Measurements from ENCODE around the gene PTPRN2.
"Not testable (repeated sequence)": the region's sequence is repeated elsewhere in the genome, so short reads cannot be mapped to it uniquely, and the experiment has no call there.

PTPRN2 gene

DNA sequence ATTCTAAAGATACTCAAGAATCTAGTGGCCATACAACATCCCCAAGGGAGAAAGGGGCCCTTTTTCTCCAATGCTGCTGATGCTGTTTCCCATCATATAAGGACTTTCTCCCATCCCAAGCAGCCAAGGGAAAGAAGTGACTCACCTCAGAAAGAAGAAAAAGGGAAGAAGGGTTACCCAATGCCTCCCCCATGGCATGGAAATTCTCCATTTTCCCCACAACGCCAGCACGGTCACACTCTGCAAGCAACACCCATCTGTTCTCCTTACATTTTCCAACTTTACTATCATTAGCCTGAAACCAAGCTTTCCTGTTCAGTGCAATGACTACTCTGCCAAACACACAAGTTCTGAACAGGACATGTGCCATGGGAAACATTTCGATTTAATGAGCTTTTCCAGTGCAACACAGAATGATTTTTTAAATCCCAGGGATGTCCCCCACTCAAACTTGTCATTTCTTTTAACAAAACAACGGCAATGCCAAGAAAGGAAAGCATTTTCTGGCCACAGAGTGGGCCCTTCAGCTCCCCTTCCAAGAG, 67.9 kb downstream of the PTPRN2 start:
- no peak for DNase-seq (ENCODE audit: low read depth in 4 of 4, low spot score in 1 of 4)

DNA sequence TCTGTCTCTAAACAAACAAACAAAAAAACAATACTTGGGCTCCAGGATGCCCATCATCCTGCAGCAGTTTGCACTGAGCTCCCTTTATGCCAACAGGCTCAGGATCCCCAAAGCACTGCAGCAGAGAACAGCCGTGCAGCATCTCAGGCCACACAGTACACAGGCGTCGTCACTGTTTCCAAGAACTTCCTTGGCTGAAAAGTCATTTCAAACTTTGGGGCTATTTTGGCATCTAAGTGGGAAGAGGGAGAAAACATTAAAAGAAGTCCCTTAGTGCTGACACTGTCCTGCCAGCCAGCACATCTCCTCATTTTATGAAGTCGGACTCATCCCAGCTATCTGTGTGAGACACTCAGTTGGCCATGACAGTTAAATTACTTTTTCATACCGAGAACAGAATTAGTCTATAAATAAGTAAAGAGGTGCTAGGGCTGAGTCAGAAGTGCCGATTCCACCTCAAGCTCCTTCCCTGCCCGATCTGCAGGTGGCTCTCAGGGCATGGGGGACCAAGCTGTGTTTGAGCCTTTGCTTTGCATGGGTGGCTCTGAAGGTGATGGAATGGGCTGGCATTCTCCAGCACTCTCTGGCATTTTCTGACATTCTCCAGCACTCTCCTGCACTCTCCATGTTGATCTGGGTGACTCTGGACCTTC, 68.5 kb downstream of the PTPRN2 start:
- DNase-seq (ENCODE audit: low read depth in 4 of 4, low spot score in 1 of 4), result no peak

DNA sequence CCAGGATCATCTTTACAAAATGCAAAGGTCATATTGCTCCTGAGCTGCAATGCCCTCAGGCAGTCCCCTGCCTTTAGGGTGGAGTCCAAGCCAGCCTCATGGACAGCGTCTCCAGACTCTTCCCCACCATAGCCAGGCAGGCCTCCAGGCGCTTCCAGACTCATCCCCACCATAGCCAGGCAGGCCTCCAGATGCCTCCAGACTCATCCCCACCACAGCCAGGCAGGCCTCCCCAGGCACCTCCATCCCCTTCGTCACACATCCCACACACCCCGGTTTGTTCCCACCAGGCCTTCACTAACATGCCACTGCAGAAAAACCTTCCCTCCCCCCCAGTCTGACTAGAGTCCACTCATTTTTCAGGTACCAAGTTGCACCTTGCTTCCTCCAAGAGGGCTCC, 70.1 kb downstream of the PTPRN2 start:
- DNase-seq (ENCODE audit: low read depth in 4 of 4, low spot score in 1 of 4), result no peak

DNA sequence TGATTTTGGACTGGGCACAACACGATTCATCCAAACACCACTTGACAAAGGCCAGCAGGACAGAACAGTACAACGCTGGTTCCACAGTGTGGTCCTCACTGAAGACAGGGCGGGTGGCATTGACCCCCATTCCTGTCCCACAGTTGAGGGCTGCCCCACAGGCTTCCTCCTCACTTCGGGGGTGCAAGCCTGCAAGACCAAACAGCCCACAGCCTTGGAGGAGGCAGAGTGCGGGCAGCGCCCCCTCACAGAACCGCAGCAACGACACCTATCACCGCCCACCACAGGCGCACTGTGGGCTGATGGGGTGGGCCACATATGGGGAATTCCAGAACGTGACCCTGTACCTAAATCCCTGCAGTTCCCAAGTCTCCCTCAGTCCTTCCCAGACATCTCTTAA, 70.6 kb downstream of the PTPRN2 start:
- DNase-seq (ENCODE audit: low read depth in 4 of 4, low spot score in 1 of 4), result no peak

DNA sequence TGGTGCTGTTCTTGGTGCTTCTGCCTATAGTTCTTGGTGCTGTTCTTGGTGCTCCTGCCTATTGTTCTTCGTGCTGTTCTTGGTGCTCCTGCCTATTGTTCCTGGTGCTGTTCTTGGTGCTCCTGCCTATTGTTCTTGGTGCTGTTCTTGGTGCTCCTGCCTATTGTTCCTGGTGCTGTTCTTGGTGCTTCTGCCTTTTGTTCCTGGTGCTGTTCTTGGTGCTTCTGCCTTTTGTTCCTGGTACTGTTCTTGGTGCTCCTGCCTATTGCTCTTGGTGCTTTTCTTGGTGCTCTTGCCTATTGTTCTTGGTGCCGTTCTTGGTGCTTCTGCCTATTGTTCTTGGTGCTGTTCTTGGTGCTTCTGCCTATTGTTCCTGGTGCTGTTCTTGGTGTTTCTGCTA, 71.1 kb downstream of the PTPRN2 start:
- no peak for DNase-seq (ENCODE audit: low read depth in 4 of 4, low spot score in 1 of 4)

DNA sequence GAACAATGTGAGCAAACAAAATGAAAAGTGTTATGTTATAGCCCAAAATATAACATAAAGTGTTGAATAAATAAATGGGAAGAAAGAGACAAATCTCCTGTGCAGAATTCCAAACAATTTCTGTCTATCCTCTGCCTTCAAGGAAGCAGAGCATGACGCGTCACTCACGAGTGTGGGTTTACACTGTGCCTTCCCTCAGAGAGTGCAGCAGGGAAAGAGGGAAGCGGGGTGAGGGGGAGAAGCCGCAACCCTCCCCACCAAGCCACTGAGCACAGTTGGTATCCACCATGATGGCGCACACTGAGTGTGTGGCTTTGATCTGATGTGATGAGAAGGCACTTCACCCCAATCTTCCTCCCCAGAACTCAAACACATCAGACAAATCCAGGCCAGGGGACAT, 74.8 kb downstream of the PTPRN2 start:
- DNase-seq (ENCODE audit: low read depth in 4 of 4, low spot score in 1 of 4), result no peak

DNA sequence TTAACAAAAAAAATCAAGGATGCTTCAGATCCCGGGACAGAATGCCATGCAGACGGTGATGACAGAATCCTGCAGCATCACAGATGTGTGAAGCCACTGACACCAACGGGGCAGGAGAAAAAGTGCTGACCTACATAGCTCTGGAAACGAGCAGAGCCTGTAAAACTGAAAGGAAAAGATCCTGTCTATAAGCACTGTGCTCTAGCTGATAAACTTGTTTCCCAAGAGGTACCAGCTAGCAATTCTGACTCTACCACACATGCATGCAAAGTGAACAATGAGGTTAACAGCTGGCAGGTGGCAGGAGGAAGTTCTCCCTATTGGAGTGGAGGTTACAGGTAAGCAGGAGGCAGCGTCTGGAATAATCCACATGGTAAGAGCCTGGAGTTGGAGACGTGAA, 75.6 kb downstream of the PTPRN2 start:
- no peak for DNase-seq (ENCODE audit: low read depth in 4 of 4, low spot score in 1 of 4)

DNA sequence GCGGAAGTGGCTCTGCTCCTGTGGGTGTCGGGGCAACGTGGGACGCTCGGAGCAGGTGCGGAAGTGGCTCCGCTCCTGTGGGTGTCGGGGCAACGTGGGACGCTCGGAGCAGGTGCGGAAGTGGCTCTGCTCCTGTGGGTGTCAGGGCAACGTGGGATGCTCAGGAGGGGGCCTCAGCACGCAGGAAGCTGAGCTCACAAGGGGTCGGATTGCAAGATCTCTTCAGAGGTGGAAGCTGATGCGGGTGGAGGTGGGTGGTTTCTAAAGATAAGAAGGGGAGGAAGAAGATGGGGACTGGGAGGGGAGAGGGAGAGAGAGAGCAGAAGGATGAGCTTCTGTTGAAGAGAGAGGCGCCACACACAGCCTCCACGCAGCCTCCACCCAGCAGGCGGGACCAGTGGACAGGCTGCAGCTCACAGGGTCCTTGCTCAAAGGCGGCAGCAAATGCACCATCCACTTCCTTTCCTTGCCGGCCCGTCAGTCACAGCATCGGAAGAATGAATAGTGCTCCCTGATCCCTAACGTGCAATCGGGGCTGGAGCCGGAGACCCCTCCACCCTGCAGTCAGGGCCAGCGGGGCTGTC, 78.7 kb downstream of the PTPRN2 start:
- no peak for DNase-seq (ENCODE audit: low read depth in 4 of 4, low spot score in 1 of 4)

DNA sequence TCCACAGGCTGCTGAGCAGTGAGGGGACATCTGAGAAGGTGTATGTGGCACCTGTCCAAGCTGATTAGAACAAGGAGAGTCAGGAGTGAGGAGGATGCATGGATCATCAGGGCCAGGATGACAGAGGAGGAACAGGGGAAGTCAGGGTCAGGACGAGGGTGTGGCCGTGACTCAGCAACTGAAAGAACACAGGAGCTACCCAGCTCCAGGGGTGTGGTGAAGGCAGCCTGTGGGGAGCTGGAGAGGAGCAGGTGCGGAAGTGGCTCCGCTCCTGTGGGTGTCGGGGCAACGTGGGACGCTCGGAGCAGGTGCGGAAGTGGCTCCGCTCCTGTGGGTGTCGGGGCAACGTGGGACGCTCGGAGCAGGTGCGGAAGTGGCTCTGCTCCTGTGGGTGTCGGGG, 79.3 kb downstream of the PTPRN2 start:
- DNase-seq (ENCODE audit: low read depth in 4 of 4, low spot score in 1 of 4), result not testable (repeated sequence)

DNA sequence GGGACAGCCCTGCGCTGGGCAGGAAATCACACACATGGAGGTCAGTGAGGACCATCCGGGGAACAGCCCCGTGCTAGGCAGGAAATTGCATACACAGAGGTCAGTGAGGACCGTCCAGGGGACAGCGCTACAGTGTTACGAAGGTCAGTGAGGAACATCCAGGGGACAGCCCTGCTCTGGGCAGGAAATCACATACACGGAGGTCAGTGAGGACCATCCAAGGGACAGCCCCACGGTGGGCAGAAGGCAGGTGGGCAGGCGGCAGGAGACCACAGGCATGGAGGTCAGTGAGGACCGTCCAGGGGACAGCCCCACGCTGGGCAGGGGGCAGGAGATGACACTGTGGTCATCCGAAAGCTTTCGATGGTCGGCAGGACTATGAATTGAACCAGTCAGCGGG, 79.7 kb downstream of the PTPRN2 start:
- no peak for DNase-seq (ENCODE audit: low read depth in 4 of 4, low spot score in 1 of 4)

DNA sequence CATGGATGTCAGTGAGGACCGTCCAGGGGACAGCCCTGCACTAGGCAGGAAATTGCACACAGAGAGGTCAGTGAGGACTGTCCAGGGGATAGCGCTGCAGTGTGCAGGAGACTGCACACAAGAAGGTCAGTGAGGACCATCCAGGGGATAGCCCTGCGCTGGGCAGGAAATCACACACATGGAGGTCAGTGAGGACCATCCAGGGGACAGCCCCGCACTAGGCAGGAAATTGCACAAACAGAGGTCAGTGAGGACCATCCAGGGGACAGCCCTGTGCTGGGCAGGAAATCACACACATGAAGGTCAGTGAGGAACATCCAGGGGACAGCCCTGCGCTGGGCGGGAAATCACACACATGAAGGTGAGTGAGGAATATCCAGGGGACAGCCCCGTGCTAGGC, 80.4 kb downstream of the PTPRN2 start:
- not testable (repeated sequence) for DNase-seq (ENCODE audit: low read depth in 4 of 4, low spot score in 1 of 4)

DNA sequence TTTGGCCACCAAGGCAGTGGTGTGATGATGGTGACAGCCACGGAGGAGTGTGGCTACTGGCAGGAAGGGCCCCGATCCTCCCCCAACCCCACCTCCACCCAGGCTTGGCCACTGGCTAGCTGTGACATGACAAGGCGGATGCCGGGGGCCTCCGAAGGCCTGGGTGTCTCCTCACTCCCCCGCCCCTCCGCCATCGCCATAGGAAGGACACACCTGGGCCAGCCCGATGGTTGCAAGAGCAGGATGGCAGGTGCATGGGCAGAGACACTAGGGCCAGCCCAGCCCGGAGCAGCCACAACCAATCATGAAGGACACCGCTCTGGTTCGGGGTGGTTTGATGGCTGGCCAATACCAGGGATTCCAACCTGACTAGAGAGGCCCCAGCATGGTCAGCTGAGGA, 81.0 kb downstream of the PTPRN2 start:
- no peak for DNase-seq (ENCODE audit: low read depth in 4 of 4, low spot score in 1 of 4)

DNA sequence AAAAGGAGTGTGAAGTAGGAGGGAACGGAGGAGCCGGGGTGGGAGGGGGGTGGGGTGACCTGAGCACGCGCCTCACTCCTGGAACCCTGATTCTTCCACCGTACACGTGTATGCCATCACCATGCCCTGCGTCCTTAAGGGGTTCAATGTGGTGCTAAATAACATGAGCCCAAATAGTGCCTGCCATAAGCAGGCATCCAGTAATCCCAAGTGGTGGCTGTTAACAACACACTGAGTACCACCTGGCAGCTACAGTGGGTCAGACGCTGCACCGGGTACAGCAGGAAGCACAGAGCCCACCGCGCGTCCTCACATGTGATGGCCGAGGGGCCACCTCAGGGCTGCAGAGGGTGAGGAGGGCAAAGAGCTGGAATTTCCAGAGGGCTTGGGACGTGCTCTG, 81.9 kb downstream of the PTPRN2 start:
- DNase-seq (ENCODE audit: low read depth in 4 of 4, low spot score in 1 of 4), result no peak

DNA sequence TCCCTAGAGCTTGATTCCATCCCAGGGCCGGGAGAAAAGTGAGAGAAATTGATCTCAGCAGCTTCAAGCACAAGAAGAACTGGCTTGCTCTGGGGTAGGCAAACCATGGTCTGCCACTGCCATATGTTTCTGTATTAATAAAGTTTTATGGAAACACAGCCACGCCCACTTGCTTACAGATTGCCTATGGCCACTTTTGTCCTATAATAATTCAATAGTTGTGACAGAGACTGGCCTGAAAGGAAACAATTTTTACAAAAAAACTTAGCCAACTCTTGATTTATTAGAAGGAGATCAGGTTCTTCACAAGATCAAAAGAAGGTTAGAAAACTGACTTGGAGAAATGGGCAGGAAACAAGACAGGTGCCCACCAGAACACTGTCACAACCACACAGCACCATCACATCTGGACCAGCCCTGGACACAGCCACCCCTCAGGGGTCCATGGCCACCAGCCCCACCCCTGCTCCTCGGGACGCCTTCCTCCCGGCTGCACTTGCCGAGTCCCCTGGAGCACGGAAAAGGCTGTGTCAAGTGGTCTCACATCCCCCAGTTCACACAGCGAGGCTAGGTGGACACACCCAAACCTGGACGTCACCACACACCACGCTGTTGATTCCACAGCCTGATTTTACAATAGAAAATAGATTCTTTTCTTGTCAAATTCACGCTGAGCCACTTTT, 85.4 kb downstream of the PTPRN2 start:
- no peak for DNase-seq (ENCODE audit: low read depth in 4 of 4, low spot score in 1 of 4)

DNA sequence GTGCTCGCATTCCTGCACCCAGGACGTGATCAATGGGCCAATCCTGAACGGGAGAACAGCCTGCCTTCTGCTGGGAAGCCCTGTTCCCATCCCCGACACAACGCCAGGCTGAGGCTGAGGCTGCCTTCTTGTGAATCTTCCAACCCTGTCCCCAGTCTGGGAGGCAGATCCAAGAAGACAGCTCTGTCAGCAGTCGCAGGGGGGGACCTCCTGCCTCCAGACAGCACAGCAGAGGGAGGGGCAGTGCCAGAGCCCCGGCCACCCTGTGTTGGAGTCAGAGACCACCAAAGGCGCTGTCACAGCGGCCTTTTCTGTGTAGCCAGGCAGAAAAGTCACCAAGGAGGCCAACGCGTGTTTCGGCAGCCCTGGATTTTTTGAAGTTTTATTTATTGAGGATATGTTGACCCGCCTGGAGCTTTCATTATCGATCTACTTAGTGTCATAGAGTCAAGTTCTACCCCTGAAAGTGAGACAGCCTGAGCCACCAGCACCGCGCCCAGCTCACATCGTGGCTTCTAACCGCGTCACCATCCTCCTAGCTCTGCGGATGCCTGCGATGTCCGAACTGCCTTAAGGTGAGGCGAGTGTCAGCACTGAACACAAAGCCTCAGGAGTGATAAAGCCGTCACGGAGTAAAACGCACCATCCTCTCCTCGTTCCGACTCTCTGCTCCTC, 86.1 kb downstream of the PTPRN2 start:
- DNase-seq (ENCODE audit: low read depth in 4 of 4, low spot score in 1 of 4), result no peak

DNA sequence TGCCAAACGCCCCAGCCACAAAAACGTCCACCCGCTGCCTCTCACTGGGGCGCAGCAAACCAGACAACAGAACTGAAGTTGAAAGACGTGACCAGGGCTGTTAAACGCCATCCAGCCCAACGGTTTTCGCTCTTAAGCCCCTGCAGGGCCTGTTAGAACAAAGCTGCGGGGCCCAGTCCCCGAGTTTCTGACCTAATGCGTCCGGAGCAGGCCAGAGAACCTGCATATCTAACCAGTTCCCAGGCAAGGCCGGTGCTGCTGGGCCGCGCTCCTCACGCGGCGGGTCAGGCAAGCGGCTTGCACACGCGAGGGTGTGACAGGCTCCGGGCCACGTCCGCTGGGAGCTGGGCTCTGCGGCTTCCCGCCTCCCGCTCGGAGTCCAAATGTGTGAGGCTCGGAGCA, 87.0 kb downstream of the PTPRN2 start:
- no peak for DNase-seq (ENCODE audit: low read depth in 4 of 4, low spot score in 1 of 4)

DNA sequence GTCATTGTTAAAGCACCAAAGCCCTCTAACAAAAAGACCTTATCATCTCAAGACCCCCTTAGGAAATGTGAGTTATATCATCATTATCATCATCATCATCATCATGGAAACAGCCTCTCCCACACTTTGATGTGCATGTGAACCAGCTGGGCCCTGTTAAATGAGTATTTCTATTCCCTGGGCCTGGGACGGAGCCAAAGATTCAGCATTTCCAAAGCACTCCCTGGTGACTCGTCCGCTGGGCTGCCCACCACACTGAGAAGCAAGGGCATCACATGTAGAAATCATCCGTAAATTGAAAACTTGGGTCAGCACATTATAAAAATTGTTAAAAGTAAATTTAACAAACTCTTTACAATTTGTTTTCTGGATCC, 88.6 kb downstream of the PTPRN2 start:
- no peak for DNase-seq (ENCODE audit: low read depth in 4 of 4, low spot score in 1 of 4)

DNA sequence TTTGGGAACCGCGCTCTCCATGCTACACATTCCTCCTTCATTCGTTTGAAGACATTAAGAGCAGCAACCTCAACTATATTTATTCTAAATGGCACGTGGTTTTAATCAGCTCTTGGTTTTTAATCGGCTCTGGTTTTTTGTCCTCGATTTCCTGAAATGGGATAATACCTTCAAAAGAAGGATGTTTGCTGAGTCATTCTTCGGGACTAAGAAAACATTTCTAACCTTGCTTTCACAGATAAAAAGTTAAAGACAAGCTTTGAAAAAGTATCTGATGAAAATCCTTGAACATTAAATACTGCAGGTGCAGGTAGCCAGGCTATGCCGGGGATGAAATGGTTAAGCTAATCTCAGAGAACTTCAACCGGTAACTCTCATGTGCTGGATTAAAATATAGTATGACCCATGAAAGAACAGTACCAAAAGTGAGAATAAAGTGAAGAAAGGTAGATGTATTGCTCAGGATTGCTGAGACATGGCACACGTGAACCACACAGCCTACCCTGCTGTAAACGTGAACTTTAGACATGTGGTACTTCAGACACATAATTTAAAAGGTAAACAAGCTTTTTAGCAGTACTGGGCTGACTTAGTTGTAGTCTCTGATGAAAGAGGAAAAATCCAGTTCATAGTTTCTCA, 89.1 kb downstream of the PTPRN2 start:
- no peak for DNase-seq (ENCODE audit: low read depth in 4 of 4, low spot score in 1 of 4)

DNA sequence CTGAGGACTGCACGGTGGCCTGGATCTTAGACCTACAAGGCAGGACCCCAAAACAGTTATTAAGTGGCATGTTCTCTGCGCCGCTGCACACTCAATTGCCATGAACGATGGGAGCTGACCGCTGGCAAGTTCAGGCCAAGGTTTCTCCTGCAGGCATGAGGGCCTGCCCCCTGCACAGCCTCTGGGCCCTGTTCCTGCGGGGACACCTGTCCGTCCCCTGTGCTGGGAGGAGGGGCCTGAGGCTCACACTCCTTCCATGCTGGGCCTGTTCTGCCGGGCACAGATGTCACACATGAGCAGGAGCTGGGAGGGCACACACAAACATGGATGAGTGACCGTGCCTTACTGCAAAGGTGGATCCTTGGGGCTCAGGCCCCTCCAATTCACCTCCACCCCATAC, 90.0 kb downstream of the PTPRN2 start:
- no peak for DNase-seq (ENCODE audit: low read depth in 4 of 4, low spot score in 1 of 4)

DNA sequence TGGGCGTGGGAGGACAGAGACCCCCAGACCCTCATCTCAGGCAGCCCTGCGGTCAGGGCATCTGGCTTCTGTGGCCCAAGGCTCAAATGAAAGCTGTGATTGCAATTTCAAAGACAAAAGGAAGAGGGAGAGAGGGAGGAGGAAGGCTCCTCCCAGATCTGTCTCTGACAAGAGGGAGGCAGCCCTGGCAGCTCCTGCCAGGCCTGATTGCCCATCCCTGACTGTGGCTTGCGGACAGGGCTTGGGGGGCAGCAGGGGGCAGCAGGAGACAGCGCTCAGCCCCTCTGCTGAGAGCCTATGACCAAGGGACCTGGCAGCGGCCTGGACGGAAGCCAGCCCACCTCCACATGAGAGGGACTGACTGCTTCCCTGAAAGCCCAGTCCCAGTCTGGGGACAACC, 91.8 kb downstream of the PTPRN2 start:
- DNase-seq (ENCODE audit: low read depth in 4 of 4, low spot score in 1 of 4), result peak in 1 of 4 experiments; percentile 9

DNA sequence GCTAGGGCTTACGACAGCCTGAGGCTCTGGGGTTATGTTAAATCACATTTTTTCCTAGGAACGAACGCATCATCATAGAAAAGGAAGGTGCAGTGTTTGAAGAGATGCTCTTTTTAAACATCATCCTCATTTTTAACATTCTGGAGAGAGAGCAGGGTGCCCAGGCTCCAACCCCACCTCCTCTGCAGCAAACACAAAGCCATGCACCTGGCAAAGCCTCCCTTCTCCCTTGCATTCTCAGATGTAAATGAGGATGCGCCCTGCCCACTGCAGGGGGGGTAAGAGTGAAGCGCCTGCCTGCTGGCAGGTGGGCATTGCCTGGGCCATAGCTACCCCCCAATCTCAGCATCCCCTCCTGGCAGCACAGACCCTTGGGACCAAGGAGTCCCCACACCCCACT, 92.4 kb downstream of the PTPRN2 start:
- DNase-seq (ENCODE audit: low read depth in 4 of 4, low spot score in 1 of 4), result no peak

DNA sequence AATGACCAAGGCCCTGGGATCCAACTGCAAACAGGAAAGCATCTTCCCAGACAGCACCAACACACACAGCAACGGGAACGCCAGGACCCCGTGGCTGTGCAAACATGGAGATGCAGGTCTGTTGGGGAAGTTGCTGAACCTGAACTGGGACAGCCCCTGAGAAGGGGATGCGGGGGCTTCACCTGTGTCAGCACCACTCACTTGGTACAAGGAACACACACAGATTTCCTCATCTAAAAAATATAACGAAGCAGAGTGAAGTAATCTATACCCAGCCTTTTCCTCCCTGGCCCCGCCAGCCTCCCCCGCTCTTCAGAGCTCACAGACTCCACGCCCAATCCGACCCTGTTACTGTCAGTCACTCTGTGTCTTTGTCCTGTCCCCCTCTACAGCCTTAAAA, 93.0 kb downstream of the PTPRN2 start:
- no peak for DNase-seq (ENCODE audit: low read depth in 4 of 4, low spot score in 1 of 4)
